Activated T-cell treated with anti-CD3 and anti-CD28 coated beads, Interleukin-2, amount 50 U/mL, for 24 hours (primary cell): Measurements from ENCODE around the gene MIEF2.
"Not testable (repeated sequence)": the region's sequence is repeated elsewhere in the genome, so short reads cannot be mapped to it uniquely, and the experiment has no call there.

ENCODE experiments used
- DNase-seq: peaks from one replicate; pipeline ENCODE4 v3.0.0-alpha.2; 2020
- H3K27ac Mint-ChIP-seq: 2 replicates; pipeline ENCODE4 v1.8.0; 2020; ENCODE audit warnings: mild to moderate bottlenecking, mixed read lengths
- H3K27me3 Mint-ChIP-seq: 2 replicates; pipeline ENCODE4 v1.8.0; 2020; ENCODE audit warnings: mixed read lengths
- H3K36me3 Mint-ChIP-seq: 2 replicates; pipeline ENCODE4 v1.8.0; 2020; ENCODE audit warnings: low read depth, mixed read lengths
- H3K4me1 Mint-ChIP-seq: 2 replicates; pipeline ENCODE4 v1.8.0; 2020; ENCODE audit warnings: low read depth, mixed read lengths
- H3K4me3 Mint-ChIP-seq: 2 replicates; pipeline ENCODE4 v1.8.0; 2020; ENCODE audit warnings: mild to moderate bottlenecking, moderate library complexity, mixed read lengths
- H3K9me3 Mint-ChIP-seq: 2 replicates; pipeline ENCODE4 v1.8.0; 2020; ENCODE audit warnings: mixed read lengths

The MIEF2 gene

GRCh38 chr17:18278867-18279266 is 18.4 kb downstream of the MIEF2 start:
- no peak for DNase-seq
- H3K4me3 Mint-ChIP-seq = no peak overlapping the region
- no peaks in the 10 kb centered on the region for H3K4me1 Mint-ChIP-seq
- no peaks in the 10 kb centered on the region for H3K27me3 Mint-ChIP-seq
- peaks cover 92% of the 10 kb centered on the region for H3K36me3 Mint-ChIP-seq
- H3K9me3 Mint-ChIP-seq = no peaks in the 10 kb centered on the region
- H3K27ac Mint-ChIP-seq = no peak overlapping the region

- H3K27me3 Mint-ChIP-seq = no peaks in the 10 kb centered on the region
- DNase-seq = no peak
- no peaks in the 10 kb centered on the region for H3K9me3 Mint-ChIP-seq
- H3K36me3 Mint-ChIP-seq = peaks cover 93% of the 10 kb centered on the region
- no peaks in the 10 kb centered on the region for H3K4me1 Mint-ChIP-seq
- no peak overlapping the region for H3K27ac Mint-ChIP-seq
- H3K4me3 Mint-ChIP-seq = no peak overlapping the region
These were observed 19.8 kb downstream of the MIEF2 start for GRCh38 chr17:18280249-18280648.

- H3K36me3 Mint-ChIP-seq = peaks cover 93% of the 10 kb centered on the region
- H3K27ac Mint-ChIP-seq = peak overlapping the region; percentile 38
- no peak overlapping the region for H3K4me3 Mint-ChIP-seq
- DNase-seq = no peak
- no peaks in the 10 kb centered on the region for H3K27me3 Mint-ChIP-seq
- no peaks in the 10 kb centered on the region for H3K4me1 Mint-ChIP-seq
- H3K9me3 Mint-ChIP-seq = no peaks in the 10 kb centered on the region
These were observed 20.4 kb downstream of the MIEF2 start for GRCh38 chr17:18280766-18281371.

GRCh38 chr17:18281788-18282187 is 21.3 kb downstream of the MIEF2 start:
- H3K27me3 Mint-ChIP-seq = no peaks in the 10 kb centered on the region
- H3K27ac Mint-ChIP-seq = no peak overlapping the region
- no peak overlapping the region for H3K4me3 Mint-ChIP-seq
- H3K36me3 Mint-ChIP-seq = peaks cover 92% of the 10 kb centered on the region
- no peaks in the 10 kb centered on the region for H3K9me3 Mint-ChIP-seq
- DNase-seq = no peak
- H3K4me1 Mint-ChIP-seq = no peaks in the 10 kb centered on the region

- Mint-ChIP-seq H3K9me3 (no peaks in the 10 kb centered on the region), H3K27ac (peak overlapping the region; percentile 6), H3K4me3 (no peak overlapping the region), H3K27me3 (no peaks in the 10 kb centered on the region), H3K4me1 (no peaks in the 10 kb centered on the region), H3K36me3 (peaks cover 94% of the 10 kb centered on the region)
- no peak for DNase-seq
These were observed 24.8 kb downstream of the MIEF2 start for GRCh38 chr17:18285296-18285695.

GRCh38 chr17:18291718-18292540 is 31.5 kb downstream of the MIEF2 start:
- Mint-ChIP-seq H3K27me3 (no peaks in the 10 kb centered on the region), H3K9me3 (no peaks in the 10 kb centered on the region), H3K4me3 (no peak overlapping the region), H3K4me1 (no peaks in the 10 kb centered on the region), H3K27ac (peak overlapping the region; percentile 7), H3K36me3 (peaks cover 93% of the 10 kb centered on the region)
- no peak for DNase-seq

GRCh38 chr17:18298061-18298460 is 37.6 kb downstream of the MIEF2 start:
- H3K4me3 Mint-ChIP-seq, H3K9me3 Mint-ChIP-seq, H3K27me3 Mint-ChIP-seq, DNase-seq, H3K27ac Mint-ChIP-seq, H3K4me1 Mint-ChIP-seq: not testable (repeated sequence)
- H3K36me3 Mint-ChIP-seq = peaks cover 78% of the 10 kb centered on the region

GRCh38 chr17:18300725-18301480 is 40.4 kb downstream of the MIEF2 start:
- Mint-ChIP-seq H3K9me3 (no peaks in the 10 kb centered on the region), H3K4me3 (no peak overlapping the region), H3K36me3 (peaks cover 78% of the 10 kb centered on the region), H3K4me1 (no peaks in the 10 kb centered on the region), H3K27me3 (no peaks in the 10 kb centered on the region), H3K27ac (no peak overlapping the region)
- no peak for DNase-seq

GRCh38 chr17:18303206-18303605 is 42.7 kb downstream of the MIEF2 start:
- DNase-seq, H3K4me3 Mint-ChIP-seq, H3K27me3 Mint-ChIP-seq, H3K9me3 Mint-ChIP-seq, H3K27ac Mint-ChIP-seq, H3K4me1 Mint-ChIP-seq: not testable (repeated sequence)
- H3K36me3 Mint-ChIP-seq = peaks cover 85% of the 10 kb centered on the region

GRCh38 chr17:18309202-18309601 is 48.7 kb downstream of the MIEF2 start:
- no peak for DNase-seq
- Mint-ChIP-seq H3K4me1 (peaks cover 33% of the 10 kb centered on the region), H3K36me3 (peaks cover 87% of the 10 kb centered on the region), H3K27me3 (no peaks in the 10 kb centered on the region), H3K9me3 (no peaks in the 10 kb centered on the region), H3K4me3 (no peak overlapping the region), H3K27ac (no peak overlapping the region)

GRCh38 chr17:18314059-18314730 is 53.7 kb downstream of the MIEF2 start:
- no peaks in the 10 kb centered on the region for H3K27me3 Mint-ChIP-seq
- H3K4me3 Mint-ChIP-seq = peak overlapping the region; percentile 97
- peaks cover 66% of the 10 kb centered on the region for H3K4me1 Mint-ChIP-seq
- peak overlapping the region; percentile 100 for H3K27ac Mint-ChIP-seq
- peaks cover 93% of the 10 kb centered on the region for H3K36me3 Mint-ChIP-seq
- H3K9me3 Mint-ChIP-seq = no peaks in the 10 kb centered on the region
- DNase-seq = no peak

- H3K27me3 Mint-ChIP-seq = no peaks in the 10 kb centered on the region
- peaks cover 96% of the 10 kb centered on the region for H3K36me3 Mint-ChIP-seq
- H3K4me3 Mint-ChIP-seq = peak within 1 kb of the TSS; percentile 97
- H3K9me3 Mint-ChIP-seq = no peaks in the 10 kb centered on the region
- DNase-seq = peak; percentile 97
- H3K4me1 Mint-ChIP-seq = peaks cover 74% of the 10 kb centered on the region
- H3K27ac Mint-ChIP-seq = peak within 1 kb of the TSS; percentile 100
These were observed 54.5 kb downstream of the MIEF2 start, which contains the start of the genes SMCR8 and TOP3A for GRCh38 chr17:18314731-18315561. Gene SMCR8 (plus strand): TSS chr17:18315293. CDS start chr17:18315790, 497 bp downstream. Gene TOP3A (minus strand): TSS chr17:18314994. CDS start chr17:18314778, 216 bp downstream.

GRCh38 chr17:18315562-18315922 is 55.1 kb downstream of the MIEF2 start:
- Mint-ChIP-seq H3K9me3 (no peaks in the 10 kb centered on the region), H3K4me3 (peak overlapping the region; percentile 97), H3K4me1 (peaks cover 75% of the 10 kb centered on the region), H3K27ac (peak overlapping the region; percentile 100), H3K27me3 (no peaks in the 10 kb centered on the region), H3K36me3 (peaks cover 96% of the 10 kb centered on the region)
- no peak for DNase-seq
